Measurements from ENCODE around the gene TNNT1.

DNA sequence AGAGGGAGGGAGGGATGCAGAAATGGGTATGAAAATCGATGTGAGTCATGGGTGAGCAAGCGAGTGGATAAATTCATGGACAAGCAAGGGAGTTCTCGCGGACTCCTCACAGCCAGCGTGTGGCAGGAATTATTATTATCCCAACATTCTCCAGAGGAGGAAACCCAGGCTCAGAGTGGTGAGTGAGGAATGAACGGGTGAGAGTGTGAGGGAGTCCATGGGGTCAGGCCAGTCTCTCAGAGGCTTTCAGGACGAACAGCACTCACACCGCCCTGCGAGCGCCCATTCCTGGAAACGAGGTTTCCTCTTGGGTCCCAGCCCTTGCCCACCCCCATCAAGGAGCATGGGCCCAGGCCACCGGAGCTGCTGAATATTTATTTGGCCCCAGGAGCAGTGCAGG, 23.7 kb upstream of the TNNT1 start:
- TF ChIP-seq GATA2 (IDR thresholded peaks at IDR 0.05; ENCODE audit: low read depth, low read length) (no peak), GATA3 (IDR thresholded peaks at IDR 0.05; ENCODE audit: low read depth, low read length) (no peak)
